Panc1 (cell line): ENCODE measurements around the gene AGBL1. TPM values are rescaled to one million over a fixed set of nuclear protein-coding genes. Genes with fewer than 3 reads are reported as not detected.

ENCODE experiments used
- ATAC-seq: fragments of 200-7000 bp; cut with Tn5 transposase; 2 replicates; pipeline ENCODE4 v1.9.1; 2020; ENCODE audit warnings: mild to moderate bottlenecking, moderate library complexity
- BruUV-seq: library from RNA; stranded (reverse); fragments of 400-500 nt; replicated peaks from 2 replicates; lab custom pipeline; 2021; lab: Mats Ljungman, UMichigan
- CTCF ChIA-PET: fragments of 300-600 bp; sonication (Branson Sonifier 250); formaldehyde crosslinking; loops from one replicate; lab custom pipeline; 2022; ENCODE audit warnings: antibody characterized with exemption; lab: Charles Lee
- POLR2A ChIA-PET: fragments of 300-600 bp; sonication (Branson Sonifier 250); formaldehyde crosslinking; loops from one replicate; lab custom pipeline; 2022; ENCODE audit warnings: antibody characterized with exemption; lab: Charles Lee
- DNase-seq: peaks from one replicate; pipeline ENCODE4 v3.0.0-alpha.2; 2010; ENCODE audit warnings: low read depth, low spot score
- H3K27ac ChIP-seq: 2 replicates; pipeline ENCODE4 v1.5.1; 2011; ENCODE audit warnings: mild to moderate bottlenecking, low read length, inconsistent platforms
- H3K27me3 ChIP-seq: fragments of 200-500 bp; sonication (Bioruptor generic); 2 replicates; pipeline ENCODE4 v1.6.0; 2014; ENCODE audit warnings: low read length, inconsistent platforms; ENCODE audit not compliant: control insufficient read depth, insufficient read depth
- H3K36me3 ChIP-seq: fragments of 200-500 bp; sonication (Bioruptor generic); 2 replicates; pipeline ENCODE4 v1.5.1; 2014; ENCODE audit warnings: inconsistent platforms, mild to moderate bottlenecking, low read length, moderate library complexity; ENCODE audit not compliant: control insufficient read depth, insufficient read depth
- H3K4me1 ChIP-seq: 2 replicates; pipeline ENCODE4 v1.5.1; 2011; ENCODE audit warnings: inconsistent platforms, mild to moderate bottlenecking, low read length, moderate library complexity; ENCODE audit not compliant: control insufficient read depth, insufficient read depth
- H3K4me3 ChIP-seq, 2 experiments: 2 replicates each; pipeline ENCODE4 v1.5.1; 2011 to 2012; ENCODE audit warnings: low read depth in 2 of 2, low read length in 2 of 2, mild to moderate bottlenecking in 2 of 2, inconsistent platforms in 1 of 2, moderate library complexity in 1 of 2
- H3K9me3 ChIP-seq: fragments of 200-500 bp; sonication (Bioruptor generic); 2 replicates; pipeline ENCODE4 v1.5.1; 2014; ENCODE audit warnings: low read depth, mild to moderate bottlenecking, inconsistent platforms, low read length, moderate library complexity; ENCODE audit not compliant: control insufficient read depth, insufficient read depth
- POLR2AphosphoS5 ChIP-seq: IDR thresholded peaks from 2 replicates; pipeline ENCODE4 v1.6.1; 2012; ENCODE audit warnings: mild to moderate bottlenecking, low read depth, low read length, moderate library complexity
- REST ChIP-seq, 2 experiments: IDR thresholded peaks; 2 replicates each; pipeline ENCODE4 v1.6.1; 2011 to 2012; ENCODE audit warnings: low read depth in 2 of 2, control low read depth in 1 of 2, low read length in 1 of 2, mild to moderate bottlenecking in 1 of 2, moderate library complexity in 1 of 2; ENCODE audit not compliant: insufficient read depth in 1 of 2
- SIN3A ChIP-seq: IDR thresholded peaks from 2 replicates; pipeline ENCODE4 v1.6.1; 2012; ENCODE audit warnings: low read depth, mild to moderate bottlenecking, low read length, moderate library complexity, borderline replicate concordance; ENCODE audit not compliant: insufficient read depth
- TCF7L2 ChIP-seq: IDR thresholded peaks from 2 replicates; pipeline ENCODE4 v1.6.1; 2011; ENCODE audit warnings: mild to moderate bottlenecking, low read depth, low read length, inconsistent platforms
- in situ Hi-C: cut with HindIII; loops from 2 replicates; pipeline ENCODE4 v1.10.0; 2016; ENCODE audit warnings: low sequenced_read_pairs, low pct_unique_long_range_greater_than_20kb
- intact Hi-C: fragments of 100-400 bp; cut with micrococcal nuclease; formaldehyde crosslinking; loops from one replicate; pipeline ENCODE4 v1.10.0; 2022; ENCODE audit not compliant: unreplicated experiment
- total RNA-seq: library from RNA; stranded (reverse); gene quantifications from one replicate; pipeline ENCODE4 v1.2.1, GENCODE V29; 2021; ENCODE audit not compliant: unreplicated experiment
- TF ChIP-seq, protein P1 (sequence below): fragments of 450-650 bp; IDR thresholded peaks from 2 replicates; pipeline ENCODE4 v1.5.1; 2017; ENCODE audit warnings: mild to moderate bottlenecking

The AGBL1 gene
- total RNA-seq, 1 experiment from 2014 or later, result not detected

- Histone ChIP-seq H3K4me1 (no peaks in the 10 kb centered on the region), H3K27ac (no peak overlapping the region), H3K4me3 (no peak overlapping the region), H3K9me3 (no peaks in the 10 kb centered on the region), H3K36me3 (no peaks in the 10 kb centered on the region), H3K27me3 (no peaks in the 10 kb centered on the region)
- ChIA-PET POLR2A (no interaction called here), CTCF (no interaction called here)
- in situ Hi-C loops, result no loop called here
- ATAC-seq (no peak), DNase-seq (no peak)
- TF ChIP-seq POLR2AphosphoS5, result no peak
- no peak for TF ChIP-seq SIN3A
- TF ChIP-seq, protein P1, sequence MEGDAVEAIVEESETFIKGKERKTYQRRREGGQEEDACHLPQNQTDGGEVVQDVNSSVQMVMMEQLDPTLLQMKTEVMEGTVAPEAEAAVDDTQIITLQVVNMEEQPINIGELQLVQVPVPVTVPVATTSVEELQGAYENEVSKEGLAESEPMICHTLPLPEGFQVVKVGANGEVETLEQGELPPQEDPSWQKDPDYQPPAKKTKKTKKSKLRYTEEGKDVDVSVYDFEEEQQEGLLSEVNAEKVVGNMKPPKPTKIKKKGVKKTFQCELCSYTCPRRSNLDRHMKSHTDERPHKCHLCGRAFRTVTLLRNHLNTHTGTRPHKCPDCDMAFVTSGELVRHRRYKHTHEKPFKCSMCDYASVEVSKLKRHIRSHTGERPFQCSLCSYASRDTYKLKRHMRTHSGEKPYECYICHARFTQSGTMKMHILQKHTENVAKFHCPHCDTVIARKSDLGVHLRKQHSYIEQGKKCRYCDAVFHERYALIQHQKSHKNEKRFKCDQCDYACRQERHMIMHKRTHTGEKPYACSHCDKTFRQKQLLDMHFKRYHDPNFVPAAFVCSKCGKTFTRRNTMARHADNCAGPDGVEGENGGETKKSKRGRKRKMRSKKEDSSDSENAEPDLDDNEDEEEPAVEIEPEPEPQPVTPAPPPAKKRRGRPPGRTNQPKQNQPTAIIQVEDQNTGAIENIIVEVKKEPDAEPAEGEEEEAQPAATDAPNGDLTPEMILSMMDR, result no peak
- TF ChIP-seq TCF7L2, result no peak
- no peak for TF ChIP-seq REST (IDR thresholded peaks at IDR 0.05; ENCODE audit: insufficient read depth in 1 of 2, low read depth in 2 of 2, low read length in 1 of 2)
- intact Hi-C loops, result no loop called here
- no TSS peak for BruUV-seq
These were observed 293.5 kb downstream of the AGBL1 start for GRCh38 chr15:86373147-86373546.

- in situ Hi-C loops (no loop called here), intact Hi-C loops (no loop called here)
- Histone ChIP-seq H3K36me3 (no peaks in the 10 kb centered on the region), H3K4me3 (no peak overlapping the region), H3K27ac (no peak overlapping the region), H3K9me3 (no peaks in the 10 kb centered on the region), H3K4me1 (no peaks in the 10 kb centered on the region), H3K27me3 (no peaks in the 10 kb centered on the region)
- no TSS peak for BruUV-seq
- ATAC-seq, result no peak
- TF ChIP-seq, protein P1, result no peak
- POLR2A ChIA-PET, result no interaction called here
- CTCF ChIA-PET, result no interaction called here
- DNase-seq, result no peak
These were observed 296.1 kb downstream of the AGBL1 start for GRCh38 chr15:86375733-86376280.
